Thyroid gland (tissue), 4 donors: Measurements from ENCODE around the gene TGM2. TPM values are rescaled to one million over a fixed set of nuclear protein-coding genes. Genes with fewer than 3 reads are reported as not detected.

Experiments
- DNase-seq, 2 donors: peaks; one replicate each; pipeline ENCODE4 v3.0.0-alpha.2; 2019
- H3K27ac ChIP-seq, 3 donors: fragments of 200-600 bp; sonication (generic); 1 replicate in 2 of 3; 2 replicates in 1 of 3; pipeline ENCODE4 v1.5.1; 2016 to 2019; ENCODE audit warnings: mild to moderate bottlenecking in 1 of 3, moderate library complexity in 1 of 3
- H3K27me3 ChIP-seq: fragments of 200-600 bp; sonication (generic); one replicate; pipeline ENCODE4 v1.5.1; 2019
- H3K36me3 ChIP-seq, 2 donors: fragments of 200-600 bp; sonication (generic); one replicate each; pipeline ENCODE4 v1.5.1; 2016 to 2019
- H3K4me1 ChIP-seq, 2 donors: fragments of 200-600 bp; sonication (generic); one replicate each; pipeline ENCODE4 v1.5.1; 2017 to 2019
- H3K4me3 ChIP-seq, 3 donors: fragments of 200-600 bp; sonication (generic); replicated peaks in 1 of 3; 1 replicate in 2 of 3; 2 replicates in 1 of 3; pipeline ENCODE4 v1.5.1; 2016; ENCODE audit warnings: mild to moderate bottlenecking in 1 of 3
- H3K9me3 ChIP-seq: fragments of 200-600 bp; sonication (generic); one replicate; pipeline ENCODE4 v1.5.1; 2017
- CTCF ChIP-seq, 6 experiments: fragments of 200-600 bp in 3 of 6; fragments of 450-650 bp in 3 of 6; sonication (generic) in 3 of 6; IDR thresholded peaks; one replicate each; pipeline ENCODE4 v1.5.1; 2016 to 2019; ENCODE audit warnings: antibody characterized with exemption in 6 of 6, mild to moderate bottlenecking in 2 of 6, inconsistent platforms in 1 of 6, moderate library complexity in 1 of 6
- POLR2A ChIP-seq, 2 donors: fragments of 450-650 bp; IDR thresholded peaks; one replicate each; pipeline ENCODE4 v1.6.1; 2017; ENCODE audit warnings: antibody characterized with exemption in 2 of 2, mild to moderate bottlenecking in 2 of 2, moderate library complexity in 1 of 2
- WGBS, 2 donors: methylation state at CpG; one replicate each; pipeline ENCODE4 v1.1.5; 2017; 5-methylcytosine and 5-hydroxymethylcytosine counted together
- intact Hi-C: fragments of 100-400 bp; cut with DNase I; formaldehyde crosslinking; loops from one replicate; pipeline ENCODE4 v1.15.1; 2023
- total RNA-seq, 4 donors: library from RNA; depleted of rRNA; stranded (reverse); fragments of >200 nt; gene quantifications; one replicate each; pipeline ENCODE4 v1.2.3, GENCODE V29; 2016

TGM2 gene
- total RNA-seq, 4 donors from 2014 or later: 16.9 to 133 (median 18.4) TPM

GRCh38 chr20:38092260-38092857, 72.7 kb downstream of the TGM2 start:
- no peak for DNase-seq
- intact Hi-C loops: no loop called here

GRCh38 chr20:38091441-38092216, 73.4 kb downstream of the TGM2 start:
- no peaks in the 10 kb centered on the region for H3K27me3 ChIP-seq
- H3K36me3 ChIP-seq: peaks cover 15 to 33% of the 10 kb centered on the region in 2 donors
- no peaks in the 10 kb centered on the region for H3K9me3 ChIP-seq
- 63 to 65% methylated on average over 6 of the region's 6 CpGs for WGBS, 2 donors
- intact Hi-C loops: no loop called here
- no peak overlapping the region for H3K27ac ChIP-seq
- DNase-seq: no peak
- no peak for TF ChIP-seq CTCF (IDR thresholded peaks at IDR 0.05)
- no peak for TF ChIP-seq POLR2A (IDR thresholded peaks at IDR 0.05)
- H3K4me1 ChIP-seq: peaks cover 0 to 14% of the 10 kb centered on the region in 2 donors
- H3K4me3 ChIP-seq: no peak overlapping the region

More at GRCh38 chr20:38092260-38092857, 72.7 kb downstream of the TGM2 start:
- no peak overlapping the region for H3K27ac ChIP-seq
- H3K4me1 ChIP-seq: peaks cover 0 to 14% of the 10 kb centered on the region in 2 donors
- TF ChIP-seq CTCF (IDR thresholded peaks at IDR 0.05) (no peak), POLR2A (IDR thresholded peaks at IDR 0.05) (no peak)
- no peak overlapping the region for H3K4me3 ChIP-seq
- WGBS, 2 donors: 96% methylated on average over 12 of the region's 12 CpGs
- no peaks in the 10 kb centered on the region for H3K27me3 ChIP-seq
- no peaks in the 10 kb centered on the region for H3K9me3 ChIP-seq
- H3K36me3 ChIP-seq: peaks cover 15 to 26% of the 10 kb centered on the region in 2 donors

GRCh38 chr20:38090061-38090460, 75.0 kb downstream of the TGM2 start:
- WGBS, 2 donors: 90 to 97% methylated on average over 7 of the region's 7 CpGs
- Histone ChIP-seq H3K27me3 (no peaks in the 10 kb centered on the region), H3K36me3 (peaks cover 15 to 34% of the 10 kb centered on the region in 2 donors), H3K4me3 (no peak overlapping the region), H3K4me1 (peaks cover 0 to 12% of the 10 kb centered on the region in 2 donors), H3K9me3 (no peaks in the 10 kb centered on the region), H3K27ac (no peak overlapping the region)
- TF ChIP-seq CTCF (IDR thresholded peaks at IDR 0.05) (no peak), POLR2A (IDR thresholded peaks at IDR 0.05) (no peak)
- DNase-seq: no peak
- intact Hi-C loops: no loop called here

DNA sequence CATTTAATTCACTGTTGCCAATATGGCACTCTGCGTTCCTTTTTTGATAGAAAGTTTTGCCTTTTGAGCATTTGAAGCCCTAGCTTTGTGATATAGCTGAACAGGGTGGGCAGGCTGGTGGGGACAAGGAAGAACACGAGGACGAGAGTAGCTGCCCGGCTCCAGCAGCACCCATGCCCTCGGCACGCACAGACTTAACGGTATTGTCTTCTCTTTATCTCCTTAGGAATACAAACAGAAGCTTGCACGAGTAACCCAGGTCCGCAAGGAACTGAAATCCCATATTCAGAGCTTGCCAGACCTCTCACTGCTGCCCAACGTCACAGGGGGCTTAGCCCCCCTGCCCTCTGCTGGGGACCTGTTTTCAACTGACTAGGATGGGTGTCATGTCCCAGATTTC, 75.6 kb downstream of the TGM2 start:
- no peak overlapping the region for H3K27ac ChIP-seq
- WGBS, 2 donors: 84 to 91% methylated on average over 10 of the region's 10 CpGs
- H3K4me3 ChIP-seq: no peak overlapping the region
- H3K27me3 ChIP-seq: no peaks in the 10 kb centered on the region
- TF ChIP-seq POLR2A (IDR thresholded peaks at IDR 0.05): no peak
- no peak for TF ChIP-seq CTCF (IDR thresholded peaks at IDR 0.05)
- H3K9me3 ChIP-seq: no peaks in the 10 kb centered on the region
- H3K4me1 ChIP-seq: peaks cover 0 to 6% of the 10 kb centered on the region in 2 donors
- no peak for DNase-seq
- H3K36me3 ChIP-seq: peaks cover 15 to 34% of the 10 kb centered on the region in 2 donors
- intact Hi-C loops: no loop called here

GRCh38 chr20:38085026-38085425, 80.0 kb downstream of the TGM2 start:
- Histone ChIP-seq H3K4me1 (no peaks in the 10 kb centered on the region), H3K27ac (no peak overlapping the region), H3K4me3 (no peak overlapping the region), H3K9me3 (no peaks in the 10 kb centered on the region), H3K36me3 (peaks cover 5 to 26% of the 10 kb centered on the region in 2 donors), H3K27me3 (no peaks in the 10 kb centered on the region)
- TF ChIP-seq CTCF (IDR thresholded peaks at IDR 0.05) (no peak), POLR2A (IDR thresholded peaks at IDR 0.05) (no peak)
- WGBS, 2 donors: 86 to 90% methylated on average over 10 of the region's 10 CpGs
- intact Hi-C loops: no loop called here
- no peak for DNase-seq
